Karpas-422 (cell line): ENCODE results near the gene PCSK5. TPM values are rescaled to one million over a fixed set of nuclear protein-coding genes. Genes with fewer than 3 reads are reported as not detected.
A peak's percentile ranks its signal among the peaks of the same experiment; 100 is the strongest.

Experiments
- DNase-seq: peaks from one replicate; pipeline ENCODE4 v3.0.0-alpha.2; 2015
- H2AFZ ChIP-seq: fragments of 200-600 bp; sonication (generic); 2 replicates; pipeline ENCODE4 v1.6.1; 2014; ENCODE audit warnings: antibody characterized with exemption, low read length, mixed read lengths
- H3K27ac ChIP-seq: fragments of 200-600 bp; sonication (generic); 2 replicates; pipeline ENCODE4 v1.5.1; 2014; ENCODE audit warnings: mild to moderate bottlenecking, low read length, moderate library complexity
- H3K27me3 ChIP-seq: fragments of 200-600 bp; sonication (generic); 2 replicates; pipeline ENCODE4 v1.6.1; 2014; ENCODE audit warnings: low read length, mixed read lengths
- H3K36me3 ChIP-seq: fragments of 200-600 bp; sonication (generic); 2 replicates; pipeline ENCODE4 v1.6.1; 2014; ENCODE audit warnings: low read length, mixed read lengths; ENCODE audit not compliant: insufficient read depth
- H3K4me1 ChIP-seq: fragments of 200-600 bp; sonication (generic); 2 replicates; pipeline ENCODE4 v1.6.1; 2014; ENCODE audit warnings: mild to moderate bottlenecking, low read length, mixed read lengths
- H3K4me2 ChIP-seq: fragments of 200-600 bp; sonication (generic); 2 replicates; pipeline ENCODE4 v1.6.1; 2014; ENCODE audit warnings: low read length, low read depth, mild to moderate bottlenecking; ENCODE audit not compliant: poor library complexity, severe bottlenecking
- H3K4me3 ChIP-seq: fragments of 200-600 bp; sonication (generic); 2 replicates; pipeline ENCODE4 v1.5.1; 2014; ENCODE audit warnings: mild to moderate bottlenecking, antibody characterized with exemption, low read length, mixed read lengths
- H3K79me2 ChIP-seq: fragments of 200-600 bp; sonication (generic); 2 replicates; pipeline ENCODE4 v1.6.1; 2014; ENCODE audit warnings: mild to moderate bottlenecking, low read length, mixed read lengths
- H3K9ac ChIP-seq: fragments of 200-600 bp; sonication (generic); 2 replicates; pipeline ENCODE4 v1.6.0; 2014; ENCODE audit warnings: low read length
- H3K9me2 ChIP-seq: fragments of 200-600 bp; sonication (generic), shearing (Covaris generic); replicated peaks from 2 replicates; pipeline ENCODE4 v1.6.0; 2014; ENCODE audit warnings: mild to moderate bottlenecking, low read length, moderate library complexity; ENCODE audit not compliant: insufficient read depth
- H3K9me3 ChIP-seq: fragments of 300-700, 200-600 bp; sonication (generic); 2 replicates; pipeline ENCODE4 v1.6.1; 2014; ENCODE audit warnings: low read length, mixed read lengths
- H4K20me1 ChIP-seq: fragments of 200-600 bp; sonication (generic); 2 replicates; pipeline ENCODE4 v1.6.1; 2014; ENCODE audit warnings: mild to moderate bottlenecking, antibody characterized with exemption, low read length, low read depth; ENCODE audit not compliant: insufficient read depth
- total RNA-seq: library from RNA; depleted of rRNA; stranded (reverse); fragments of >200 nt; shearing (Covaris generic); gene quantifications from 2 replicates; pipeline ENCODE4 v1.2.3, GENCODE V29; 2014; ENCODE audit warnings: low replicate concordance

The PCSK5 gene
- total RNA-seq, 1 experiment from 2014 or later, result not detected

- DNase-seq, result no peak
- no peak overlapping the region for H3K4me2 ChIP-seq
- no peaks in the 10 kb centered on the region for H3K36me3 ChIP-seq
- H3K27me3 ChIP-seq, result no peaks in the 10 kb centered on the region
- no peaks in the 10 kb centered on the region for H3K79me2 ChIP-seq
- H3K9me3 ChIP-seq, result no peaks in the 10 kb centered on the region
- H2AFZ ChIP-seq, result no peak overlapping the region
- no peak overlapping the region for H3K27ac ChIP-seq
- H3K9ac ChIP-seq, result no peak overlapping the region
- no peak overlapping the region for H3K4me3 ChIP-seq
- no peaks in the 10 kb centered on the region for H4K20me1 ChIP-seq
- H3K4me1 ChIP-seq, result peaks cover 13% of the 10 kb centered on the region
- no peaks in the 10 kb centered on the region for H3K9me2 ChIP-seq
Measured at GRCh38 chr9:76399856-76400255, 509.4 kb downstream of the PCSK5 start.

GRCh38 chr9:76400534-76401096 lies 510.1 kb downstream of the PCSK5 start:
- Histone ChIP-seq H3K27me3 (no peaks in the 10 kb centered on the region), H3K79me2 (no peaks in the 10 kb centered on the region), H3K9ac (no peak overlapping the region), H3K9me3 (no peaks in the 10 kb centered on the region), H3K4me1 (peaks cover 5% of the 10 kb centered on the region), H3K27ac (no peak overlapping the region), H3K4me2 (no peak overlapping the region), H4K20me1 (no peaks in the 10 kb centered on the region), H2AFZ (no peak overlapping the region), H3K9me2 (no peaks in the 10 kb centered on the region), H3K4me3 (no peak overlapping the region), H3K36me3 (no peaks in the 10 kb centered on the region)
- no peak for DNase-seq

GRCh38 chr9:76401176-76401575 lies 510.7 kb downstream of the PCSK5 start:
- no peaks in the 10 kb centered on the region for H3K36me3 ChIP-seq
- no peaks in the 10 kb centered on the region for H3K9me3 ChIP-seq
- no peaks in the 10 kb centered on the region for H3K9me2 ChIP-seq
- H2AFZ ChIP-seq, result no peak overlapping the region
- no peak for DNase-seq
- H3K4me2 ChIP-seq, result no peak overlapping the region
- H3K4me1 ChIP-seq, result peaks cover 3% of the 10 kb centered on the region
- H3K27me3 ChIP-seq, result no peaks in the 10 kb centered on the region
- H4K20me1 ChIP-seq, result no peaks in the 10 kb centered on the region
- H3K9ac ChIP-seq, result no peak overlapping the region
- H3K79me2 ChIP-seq, result no peaks in the 10 kb centered on the region
- H3K4me3 ChIP-seq, result no peak overlapping the region
- H3K27ac ChIP-seq, result no peak overlapping the region

GRCh38 chr9:76401580-76402354 lies 511.3 kb downstream of the PCSK5 start:
- peaks cover 3% of the 10 kb centered on the region for H3K4me1 ChIP-seq
- H3K4me3 ChIP-seq, result no peak overlapping the region
- no peaks in the 10 kb centered on the region for H3K9me3 ChIP-seq
- H3K79me2 ChIP-seq, result no peaks in the 10 kb centered on the region
- H3K27me3 ChIP-seq, result no peaks in the 10 kb centered on the region
- DNase-seq, result no peak
- no peak overlapping the region for H2AFZ ChIP-seq
- H3K36me3 ChIP-seq, result no peaks in the 10 kb centered on the region
- H4K20me1 ChIP-seq, result no peaks in the 10 kb centered on the region
- H3K27ac ChIP-seq, result no peak overlapping the region
- no peak overlapping the region for H3K4me2 ChIP-seq
- H3K9ac ChIP-seq, result no peak overlapping the region
- H3K9me2 ChIP-seq, result no peaks in the 10 kb centered on the region

GRCh38 chr9:76403352-76403751 lies 512.9 kb downstream of the PCSK5 start:
- DNase-seq, result peak; percentile 65
- Histone ChIP-seq H3K4me3 (no peak overlapping the region), H4K20me1 (no peaks in the 10 kb centered on the region), H3K27ac (no peak overlapping the region), H3K4me2 (peak overlapping the region; percentile 30), H3K9me3 (no peaks in the 10 kb centered on the region), H3K9ac (no peak overlapping the region), H3K79me2 (no peaks in the 10 kb centered on the region), H3K36me3 (no peaks in the 10 kb centered on the region), H3K27me3 (no peaks in the 10 kb centered on the region), H3K9me2 (no peaks in the 10 kb centered on the region), H3K4me1 (peaks cover 3% of the 10 kb centered on the region), H2AFZ (peak overlapping the region; percentile 52; the same call in 1 of the 2 replicates)

GRCh38 chr9:76404401-76404800 lies 513.9 kb downstream of the PCSK5 start:
- Histone ChIP-seq H3K36me3 (no peaks in the 10 kb centered on the region), H3K4me1 (peaks cover 3% of the 10 kb centered on the region), H3K9ac (no peak overlapping the region), H4K20me1 (no peaks in the 10 kb centered on the region), H3K9me3 (no peaks in the 10 kb centered on the region), H3K4me3 (no peak overlapping the region), H3K27me3 (no peaks in the 10 kb centered on the region), H3K27ac (no peak overlapping the region), H3K4me2 (no peak overlapping the region), H2AFZ (no peak overlapping the region), H3K79me2 (no peaks in the 10 kb centered on the region), H3K9me2 (no peaks in the 10 kb centered on the region)
- DNase-seq, result no peak

GRCh38 chr9:76405340-76405739 lies 514.9 kb downstream of the PCSK5 start:
- H3K4me1 ChIP-seq, result peaks cover 3% of the 10 kb centered on the region
- H3K9me2 ChIP-seq, result no peaks in the 10 kb centered on the region
- no peaks in the 10 kb centered on the region for H4K20me1 ChIP-seq
- no peak overlapping the region for H3K4me2 ChIP-seq
- H3K27ac ChIP-seq, result no peak overlapping the region
- H3K9me3 ChIP-seq, result no peaks in the 10 kb centered on the region
- no peaks in the 10 kb centered on the region for H3K79me2 ChIP-seq
- H2AFZ ChIP-seq, result no peak overlapping the region
- no peak for DNase-seq
- no peaks in the 10 kb centered on the region for H3K27me3 ChIP-seq
- no peaks in the 10 kb centered on the region for H3K36me3 ChIP-seq
- H3K9ac ChIP-seq, result no peak overlapping the region
- no peak overlapping the region for H3K4me3 ChIP-seq

- H3K4me1 ChIP-seq, result peaks cover 3% of the 10 kb centered on the region
- no peak for DNase-seq
- no peak overlapping the region for H2AFZ ChIP-seq
- no peaks in the 10 kb centered on the region for H3K36me3 ChIP-seq
- no peaks in the 10 kb centered on the region for H3K9me3 ChIP-seq
- no peak overlapping the region for H3K9ac ChIP-seq
- no peaks in the 10 kb centered on the region for H3K9me2 ChIP-seq
- H3K27ac ChIP-seq, result no peak overlapping the region
- H3K79me2 ChIP-seq, result no peaks in the 10 kb centered on the region
- H4K20me1 ChIP-seq, result no peaks in the 10 kb centered on the region
- no peak overlapping the region for H3K4me3 ChIP-seq
- no peak overlapping the region for H3K4me2 ChIP-seq
- H3K27me3 ChIP-seq, result no peaks in the 10 kb centered on the region
Measured at GRCh38 chr9:76405868-76406267, 515.4 kb downstream of the PCSK5 start.
